ENCODE measurements around the gene CNBP.

- TF ChIP-seq GATA3 (IDR thresholded peaks at IDR 0.05; ENCODE audit: low read depth, low read length), result no peak
- no peak for TF ChIP-seq GATA2 (IDR thresholded peaks at IDR 0.05; ENCODE audit: low read depth, low read length)
These were observed 61.2 kb downstream of the CNBP start for GRCh38 chr3:129122412-129123011.
